ENCODE data around the gene ZNF366.

GRCh38 chr5:72494623-72495124 lies 12.5 kb downstream of the ZNF366 start:
- TF ChIP-seq ZSCAN20 (CRISPR knock-in tag; IDR thresholded peaks at IDR 0.05; ENCODE audit: borderline replicate concordance) (no peak), ZMYM3 (CRISPR knock-in tag; IDR thresholded peaks at IDR 0.05) (no peak), POLR2AphosphoS5 (IDR thresholded peaks at IDR 0.05; ENCODE audit: low read depth, low read length) (no peak), EP300 (IDR thresholded peaks at IDR 0.05; ENCODE audit: low read depth in 2 of 2, low read length in 2 of 2) (no peak), EP300 (CRISPR knock-in tag; IDR thresholded peaks at IDR 0.05; ENCODE audit: borderline replicate concordance) (no peak), NR1H2 (CRISPR knock-in tag; IDR thresholded peaks at IDR 0.05; ENCODE audit: borderline replicate concordance, low read depth) (no peak), ZNF639 (CRISPR knock-in tag; conservative IDR thresholded peaks at IDR 0.05) (no peak), CTCF (CRISPR knock-in tag; IDR thresholded peaks at IDR 0.05) (no peak)

All from HepG2 (cell line).